Measurements from ENCODE around the gene CRY2.

DNA sequence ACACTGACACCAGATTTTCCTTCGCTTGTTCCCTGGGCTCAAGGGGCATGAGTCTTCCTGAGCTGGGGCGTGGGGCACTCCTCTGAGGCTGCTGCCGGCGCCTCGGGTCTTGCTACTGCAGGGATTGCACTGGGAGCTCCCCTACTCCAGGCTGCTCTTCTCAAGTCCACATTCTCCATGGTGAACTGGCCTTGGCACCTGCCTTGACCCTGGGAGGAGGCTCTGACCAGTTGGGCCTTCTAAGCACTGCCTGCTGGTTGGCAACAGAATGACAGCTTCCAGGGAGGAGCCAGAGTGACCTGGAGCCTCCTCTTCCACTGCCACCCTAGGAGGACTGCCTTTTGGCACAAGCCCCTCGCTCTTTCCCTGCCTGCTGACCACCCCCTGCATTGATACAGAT, 50.3 kb downstream of the CRY2 start:
- no peak for TF ChIP-seq EP300 (IDR thresholded peaks at IDR 0.05; ENCODE audit: borderline replicate concordance in 1 of 2, low read depth in 1 of 2, low read length in 1 of 2)
- TF ChIP-seq, protein P1, sequence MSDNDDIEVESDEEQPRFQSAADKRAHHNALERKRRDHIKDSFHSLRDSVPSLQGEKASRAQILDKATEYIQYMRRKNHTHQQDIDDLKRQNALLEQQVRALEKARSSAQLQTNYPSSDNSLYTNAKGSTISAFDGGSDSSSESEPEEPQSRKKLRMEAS (IDR thresholded peaks at IDR 0.05; ENCODE audit: low read depth) = no peak
- TF ChIP-seq CTCF (IDR thresholded peaks at IDR 0.05) = no peak
